B cell (primary cell): Measurements from ENCODE around the gene TRIP11. TPM values are rescaled to one million over a fixed set of nuclear protein-coding genes. Genes with fewer than 3 reads are reported as not detected.

Source experiments
- ATAC-seq: fragments of 200-7000 bp; cut with Tn5 transposase; one replicate; pipeline ENCODE4 v1.10.0; 2021; ENCODE audit warnings: low read depth, mild to moderate bottlenecking, moderate number of reproducible peaks, moderate library complexity
- CTCF ChIA-PET: fragments of 350-600 bp; sonication (Branson Sonifier 250); formaldehyde crosslinking; loops from one replicate; lab custom pipeline; 2021; ENCODE audit warnings: antibody characterized with exemption, inconsistent platforms; lab: Charles Lee
- POLR2A ChIA-PET: fragments of 350-600 bp; sonication (Branson Sonifier 250); formaldehyde crosslinking; loops from one replicate; lab custom pipeline; 2021; ENCODE audit warnings: antibody characterized with exemption; lab: Charles Lee
- DNase-seq: peaks from one replicate; pipeline ENCODE4 v3.0.0; 2013
- H2AFZ ChIP-seq: 2 replicates; pipeline ENCODE4 v1.6.1; 2012; ENCODE audit warnings: mild to moderate bottlenecking, low read depth, low read length; ENCODE audit not compliant: insufficient read depth, poor library complexity, severe bottlenecking
- H3K27ac ChIP-seq, 2 donors: 1 replicate in 1 of 2; 2 replicates in 1 of 2; pipeline ENCODE4 v1.5.1; 2012 to 2013; ENCODE audit warnings: low read length in 2 of 2, mild to moderate bottlenecking in 2 of 2, moderate library complexity in 1 of 2
- H3K27me3 ChIP-seq, 4 experiments: fragments of 200-600 bp in 1 of 4; sonication (generic) in 1 of 4; replicated peaks in 1 of 4; 1 replicate in 2 of 4; 2 replicates in 2 of 4; pipeline versions ENCODE4 v1.6.1 to v1.7.0; 2013 to 2016; ENCODE audit warnings: low read length in 3 of 4, mild to moderate bottlenecking in 2 of 4, mixed read lengths in 1 of 4, moderate library complexity in 1 of 4; ENCODE audit not compliant: insufficient read depth in 4 of 4, control insufficient read depth in 3 of 4; ENCODE audit errors: control extremely low read depth in 1 of 4
- H3K36me3 ChIP-seq, 2 experiments: replicated peaks in 1 of 2; 1 replicate in 1 of 2; 2 replicates in 1 of 2; pipeline versions ENCODE4 v1.6.1 to v1.7.1; 2013; ENCODE audit warnings: low read length in 1 of 2; ENCODE audit not compliant: insufficient read depth in 2 of 2, control insufficient read depth in 1 of 2; ENCODE audit errors: control extremely low read depth in 1 of 2, extremely low read depth in 1 of 2
- H3K4me1 ChIP-seq, 2 donors: fragments of 200-600 bp in 1 of 2; sonication (generic) in 1 of 2; 1 replicate in 1 of 2; 2 replicates in 1 of 2; pipeline versions ENCODE4 v1.5.1 to v1.6.1; 2013 to 2017; ENCODE audit warnings: low read length in 2 of 2; ENCODE audit not compliant: control insufficient read depth in 2 of 2, insufficient read depth in 2 of 2
- H3K4me2 ChIP-seq: replicated peaks from 2 replicates; pipeline ENCODE3; 2012; ENCODE audit warnings: mild to moderate bottlenecking, low read depth, low read length; ENCODE audit not compliant: poor library complexity, severe bottlenecking
- H3K4me3 ChIP-seq, 5 experiments: fragments of 200-600 bp in 1 of 5; sonication (generic) in 1 of 5; 1 replicate in 3 of 5; 2 replicates in 2 of 5; pipeline versions ENCODE4 v1.5.1 to v1.7.0; 2011 to 2016; ENCODE audit warnings: low read length in 4 of 5, mild to moderate bottlenecking in 4 of 5, low read depth in 2 of 5, control low read depth in 1 of 5, moderate library complexity in 1 of 5; ENCODE audit not compliant: insufficient read depth in 1 of 5; ENCODE audit errors: control extremely low read depth in 1 of 5, extremely low read depth in 1 of 5
- H3K79me2 ChIP-seq: fragments of 200-600 bp; sonication (generic); one replicate; pipeline ENCODE4 v1.6.0; 2016; ENCODE audit warnings: low read length; ENCODE audit not compliant: control insufficient read depth, insufficient read depth
- H3K9ac ChIP-seq: fragments of 200-600 bp; sonication (generic); 2 replicates; pipeline ENCODE4 v1.6.1; 2017; ENCODE audit warnings: mild to moderate bottlenecking, low read length, moderate library complexity
- H3K9me3 ChIP-seq, 3 donors: one replicate each; pipeline versions ENCODE4 v1.6.1 to v1.7.1; 2013; ENCODE audit warnings: low read length in 2 of 3; ENCODE audit not compliant: control insufficient read depth in 2 of 3, insufficient read depth in 1 of 3; ENCODE audit errors: control extremely low read depth in 1 of 3
- H4K20me1 ChIP-seq: 2 replicates; pipeline ENCODE4 v1.6.0; 2012; ENCODE audit warnings: mild to moderate bottlenecking, low read length; ENCODE audit not compliant: insufficient read depth, control insufficient read depth, poor library complexity, severe bottlenecking
- H3K27ac Mint-ChIP-seq: one replicate; pipeline ENCODE4 v1.8.0; 2021; ENCODE audit warnings: mixed read lengths
- H3K27me3 Mint-ChIP-seq: one replicate; pipeline ENCODE4 v1.8.0; 2021; ENCODE audit warnings: mixed read lengths
- H3K4me1 Mint-ChIP-seq: one replicate; pipeline ENCODE4 v1.8.0; 2021; ENCODE audit warnings: mixed read lengths
- H3K4me3 Mint-ChIP-seq: one replicate; pipeline ENCODE4 v1.8.0; 2021; ENCODE audit warnings: mixed read lengths
- H3K9me3 Mint-ChIP-seq: one replicate; pipeline ENCODE4 v1.8.0; 2022; ENCODE audit warnings: mixed read lengths; ENCODE audit not compliant: insufficient read depth
- CTCF ChIP-seq: fragments of 200-600 bp; IDR thresholded peaks from one replicate; pipeline ENCODE4 v1.8.0; 2022; ENCODE audit warnings: antibody characterized with exemption, mild to moderate bottlenecking
- EZH2 ChIP-seq: IDR thresholded peaks from 2 replicates; pipeline ENCODE4 v1.6.1; 2012; ENCODE audit warnings: borderline replicate concordance, low read depth, mild to moderate bottlenecking, moderate library complexity, low read length; ENCODE audit not compliant: insufficient read depth, poor library complexity, severe bottlenecking
- WGBS: methylation state at CpG from one replicate; pipeline ENCODE4 v1.1.5; 2013; ENCODE audit warnings: missing lambda C conversion rate; ENCODE audit not compliant: insufficient coverage; 5-methylcytosine and 5-hydroxymethylcytosine counted together
- intact Hi-C: fragments of 100-400 bp; cut with micrococcal nuclease; formaldehyde crosslinking; loops from one replicate; pipeline ENCODE4 v1.10.0; 2022
- polyA plus RNA-seq: library from polyadenylated mRNA; depleted of rRNA; stranded (reverse); fragments of >200 nt; gene quantifications from 2 replicates; pipeline ENCODE4 v1.2.3, GENCODE V29; 2012
- total RNA-seq, 2 donors: library from RNA; stranded (reverse); fragments of 120-200 nt in 1 of 2; gene quantifications; 1 replicate in 1 of 2; 2 replicates in 1 of 2; pipeline versions ENCODE4 v1.2.3 to v1.2.4, GENCODE V29; 2013 to 2022

The TRIP11 gene
- total and polyA plus RNA-seq, 2 donors (not counting 1 experiment from before 2014, with no cell fraction given): 6.4 to 62.2 TPM

- H3K9ac ChIP-seq: no peak overlapping the region
- H3K79me2 ChIP-seq: no peaks in the 10 kb centered on the region
- H3K4me1 ChIP-seq: peaks cover 0 to 5% of the 10 kb centered on the region in 2 donors
- H4K20me1 ChIP-seq: no peaks in the 10 kb centered on the region
- H3K9me3 Mint-ChIP-seq: no peaks in the 10 kb centered on the region
- DNase-seq: peak; percentile 59
- WGBS: no CpG with 5 or more reads among the region's 2 CpGs
- peaks cover 6 to 25% of the 10 kb centered on the region in 2 experiments for H3K36me3 ChIP-seq
- no peak overlapping the region for H3K4me2 ChIP-seq
- TF ChIP-seq CTCF (peak; percentile 76), EZH2 (no peak)
- no peaks in the 10 kb centered on the region for H3K27me3 ChIP-seq
- intact Hi-C loops: loop anchor here (1.0 to 5.0 kb wide), 2 partner anchors 345 to 513 kb away; no protein-coding TSS in a partner anchor
- ChIA-PET CTCF (interaction anchor here (0.7 to 4.2 kb wide), 33 partner anchors 9 to 641 kb away, joined by 3 to 72 read pairs (median 5); partner anchors contain the start of genes ATXN3 and TRIP11), POLR2A (no interaction called here)
- H3K27me3 Mint-ChIP-seq: no peaks in the 10 kb centered on the region
- no peak overlapping the region for H3K4me3 Mint-ChIP-seq
- no peak overlapping the region for H3K27ac Mint-ChIP-seq
- no peak overlapping the region for H2AFZ ChIP-seq
- H3K4me3 ChIP-seq: no peak overlapping the region
- H3K9me3 ChIP-seq: no peaks in the 10 kb centered on the region
- H3K27ac ChIP-seq: no peak overlapping the region
- ATAC-seq: no peak
- H3K4me1 Mint-ChIP-seq: peaks cover 5% of the 10 kb centered on the region
Observed at GRCh38 chr14:91996948-91997371, 42.9 kb downstream of the TRIP11 start.

- Histone ChIP-seq H2AFZ (no peak overlapping the region), H3K36me3 (peaks cover 44 to 68% of the 10 kb centered on the region in 2 experiments), H4K20me1 (no peaks in the 10 kb centered on the region), H3K4me1 (no peaks in the 10 kb centered on the region), H3K27ac (no peak overlapping the region), H3K4me2 (no peak overlapping the region), H3K79me2 (no peaks in the 10 kb centered on the region), H3K4me3 (no peak overlapping the region), H3K27me3 (no peaks in the 10 kb centered on the region), H3K9ac (no peak overlapping the region), H3K9me3 (no peaks in the 10 kb centered on the region)
- no CpG with 5 or more reads among the region's 3 CpGs for WGBS
- ATAC-seq: no peak
- H3K27me3 Mint-ChIP-seq: no peaks in the 10 kb centered on the region
- no peaks in the 10 kb centered on the region for H3K9me3 Mint-ChIP-seq
- TF ChIP-seq EZH2: no peak
- no peak for TF ChIP-seq CTCF
- no peak overlapping the region for H3K27ac Mint-ChIP-seq
- CTCF ChIA-PET: interaction anchor here (1.5 kb wide), 1 partner anchor 9 kb away, joined by 5 read pairs; no protein-coding TSS in a partner anchor
- H3K4me3 Mint-ChIP-seq: no peak overlapping the region
- intact Hi-C loops: no loop called here
- no peak for DNase-seq
- POLR2A ChIA-PET: no interaction called here
- H3K4me1 Mint-ChIP-seq: no peaks in the 10 kb centered on the region
Observed at GRCh38 chr14:91987192-91987591, 52.7 kb downstream of the TRIP11 start.
